Measurements from ENCODE around the gene MYBPC2.

- TF ChIP-seq EP300 (IDR thresholded peaks at IDR 0.05) = no peak
- TF ChIP-seq, protein P1, sequence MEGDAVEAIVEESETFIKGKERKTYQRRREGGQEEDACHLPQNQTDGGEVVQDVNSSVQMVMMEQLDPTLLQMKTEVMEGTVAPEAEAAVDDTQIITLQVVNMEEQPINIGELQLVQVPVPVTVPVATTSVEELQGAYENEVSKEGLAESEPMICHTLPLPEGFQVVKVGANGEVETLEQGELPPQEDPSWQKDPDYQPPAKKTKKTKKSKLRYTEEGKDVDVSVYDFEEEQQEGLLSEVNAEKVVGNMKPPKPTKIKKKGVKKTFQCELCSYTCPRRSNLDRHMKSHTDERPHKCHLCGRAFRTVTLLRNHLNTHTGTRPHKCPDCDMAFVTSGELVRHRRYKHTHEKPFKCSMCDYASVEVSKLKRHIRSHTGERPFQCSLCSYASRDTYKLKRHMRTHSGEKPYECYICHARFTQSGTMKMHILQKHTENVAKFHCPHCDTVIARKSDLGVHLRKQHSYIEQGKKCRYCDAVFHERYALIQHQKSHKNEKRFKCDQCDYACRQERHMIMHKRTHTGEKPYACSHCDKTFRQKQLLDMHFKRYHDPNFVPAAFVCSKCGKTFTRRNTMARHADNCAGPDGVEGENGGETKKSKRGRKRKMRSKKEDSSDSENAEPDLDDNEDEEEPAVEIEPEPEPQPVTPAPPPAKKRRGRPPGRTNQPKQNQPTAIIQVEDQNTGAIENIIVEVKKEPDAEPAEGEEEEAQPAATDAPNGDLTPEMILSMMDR (IDR thresholded peaks at IDR 0.05) = no peak
- TF ChIP-seq POLR2AphosphoS5 (IDR thresholded peaks at IDR 0.05) = no peak
- TF ChIP-seq POLR2A (IDR thresholded peaks at IDR 0.05) = no peak
Measured at GRCh38 chr19:50392759-50393158, 39.9 kb upstream of the MYBPC2 start.

All from sigmoid colon (tissue), 4 donors.